GM21447 (cell line): ENCODE data around the gene TPH2.

Experiments used
- ATAC-seq: cut with Tn5 transposase; IDR thresholded peaks from one replicate; pipeline ENCODE4 v1.9.1; 2021; ENCODE audit not compliant: unreplicated experiment

TPH2 gene

GRCh38 chr12:71958457-71958856, 19.8 kb downstream of the TPH2 start:
- no peak for ATAC-seq

- no peak for ATAC-seq
These were observed 20.4 kb downstream of the TPH2 start for GRCh38 chr12:71958993-71959578.

- no peak for ATAC-seq
These were observed 28.6 kb downstream of the TPH2 start for GRCh38 chr12:71967211-71967610.

- no peak for ATAC-seq
These were observed 30.7 kb downstream of the TPH2 start for GRCh38 chr12:71969330-71969729.

GRCh38 chr12:71970031-71970430, 31.4 kb downstream of the TPH2 start:
- ATAC-seq: no peak

GRCh38 chr12:71972441-71973074, 33.9 kb downstream of the TPH2 start:
- no peak for ATAC-seq

- ATAC-seq: no peak
These were observed 35.0 kb downstream of the TPH2 start for GRCh38 chr12:71973687-71974086.

GRCh38 chr12:71980538-71980937, 41.9 kb downstream of the TPH2 start:
- ATAC-seq: no peak

GRCh38 chr12:71981149-71981548, 42.5 kb downstream of the TPH2 start:
- no peak for ATAC-seq

GRCh38 chr12:71994715-71995114, 56.1 kb downstream of the TPH2 start:
- no peak for ATAC-seq

GRCh38 chr12:71999795-72000194, 61.1 kb downstream of the TPH2 start:
- ATAC-seq: no peak

GRCh38 chr12:72000969-72001648, 62.5 kb downstream of the TPH2 start:
- ATAC-seq: no peak

GRCh38 chr12:72006766-72007165, 68.1 kb downstream of the TPH2 start:
- ATAC-seq: no peak

GRCh38 chr12:72010356-72010755, 71.7 kb downstream of the TPH2 start:
- ATAC-seq: no peak

- ATAC-seq: no peak
These were observed 72.7 kb downstream of the TPH2 start for GRCh38 chr12:72011374-72011773.

GRCh38 chr12:72012874-72013273, 74.2 kb downstream of the TPH2 start:
- no peak for ATAC-seq

GRCh38 chr12:72015895-72016294, 77.2 kb downstream of the TPH2 start:
- no peak for ATAC-seq

- peak; percentile 100 for ATAC-seq
These were observed 78.5 kb downstream of the TPH2 start for GRCh38 chr12:72017054-72017651.

- ATAC-seq: no peak
These were observed 79.4 kb downstream of the TPH2 start for GRCh38 chr12:72018036-72018435.

GRCh38 chr12:72024613-72025012, 86.0 kb downstream of the TPH2 start:
- no peak for ATAC-seq

GRCh38 chr12:72025524-72025923, 86.9 kb downstream of the TPH2 start:
- no peak for ATAC-seq

GRCh38 chr12:72028966-72029365, 90.3 kb downstream of the TPH2 start:
- no peak for ATAC-seq
